HepG2 (cell line): ENCODE data around the gene VAMP2. TPM values are rescaled to one million over a fixed set of nuclear protein-coding genes. Genes with fewer than 3 reads are reported as not detected.

Source experiments
- ARID3A ChIP-seq: IDR thresholded peaks from 2 replicates; pipeline ENCODE4 v1.6.1; 2012; ENCODE audit warnings: low read depth, low read length, improper control_type of control experiment
- HNF1A ChIP-seq, 2 experiments: sonication (generic) in 1 of 2; formaldehyde crosslinking in 1 of 2; IDR thresholded peaks; 2 replicates each; pipeline versions ENCODE4 v1.4.0 to v1.6.1; 2016 to 2020; ENCODE audit warnings: borderline replicate concordance in 1 of 2, low read depth in 1 of 2, mild to moderate bottlenecking in 1 of 2, missing genetic modification reagents in 1 of 2
- ISX ChIP-seq: sonication (generic); formaldehyde crosslinking; conservative IDR thresholded peaks from 2 replicates; pipeline ENCODE4 v1.5.0; 2020; ENCODE audit warnings: missing genetic modification reagents
- LCORL ChIP-seq, 2 experiments: fragments of 450-650 bp in 1 of 2; sonication (generic) in 1 of 2; formaldehyde crosslinking in 1 of 2; IDR thresholded peaks; 2 replicates each; pipeline versions ENCODE4 v1.5.0 to v1.6.1; 2017 to 2020; ENCODE audit warnings: antibody characterized with exemption in 1 of 2, missing genetic modification reagents in 1 of 2
- MYNN ChIP-seq: sonication (generic); formaldehyde crosslinking; IDR thresholded peaks from 2 replicates; pipeline ENCODE4 v1.4.0; 2020; ENCODE audit warnings: mild to moderate bottlenecking, low read depth, missing genetic modification reagents
- NPAS2 ChIP-seq: sonication (generic); formaldehyde crosslinking; IDR thresholded peaks from 2 replicates; pipeline ENCODE4 v1.8.0; 2022; ENCODE audit warnings: mild to moderate bottlenecking, missing genetic modification reagents, borderline replicate concordance
- PCBP2 ChIP-seq: fragments of 200-400 bp; formaldehyde crosslinking; optimal IDR thresholded peaks from 2 replicates; pipeline ENCODE3; 2018; ENCODE audit warnings: low read length, low read depth; ENCODE audit not compliant: poor library complexity, severe bottlenecking
- PLRG1 ChIP-seq: fragments of 450-650 bp; conservative IDR thresholded peaks from 2 replicates; pipeline ENCODE4 v1.6.1; 2016
- POGZ ChIP-seq: sonication (generic); formaldehyde crosslinking; IDR thresholded peaks from 2 replicates; pipeline ENCODE4 v1.4.0; 2020; ENCODE audit warnings: mild to moderate bottlenecking, missing genetic modification reagents
- ZBTB20 ChIP-seq: sonication (generic); formaldehyde crosslinking; IDR thresholded peaks from 2 replicates; pipeline ENCODE4 v1.8.1; 2023; ENCODE audit warnings: missing genetic modification reagents, low read depth, mild to moderate bottlenecking, borderline replicate concordance
- ZBTB7B ChIP-seq: sonication (generic); formaldehyde crosslinking; IDR thresholded peaks from 2 replicates; pipeline ENCODE4 v1.4.0; 2020; ENCODE audit warnings: missing genetic modification reagents
- ZNF264 ChIP-seq: sonication (generic); formaldehyde crosslinking; IDR thresholded peaks from 2 replicates; pipeline ENCODE4 v1.4.0; 2020; ENCODE audit warnings: missing genetic modification reagents
- ZNF350 ChIP-seq: sonication (generic); formaldehyde crosslinking; IDR thresholded peaks from 2 replicates; pipeline ENCODE4 v1.4.0; 2020; ENCODE audit warnings: mild to moderate bottlenecking, low read depth, missing genetic modification reagents, borderline replicate concordance
- ZNF543 ChIP-seq: sonication (generic); formaldehyde crosslinking; IDR thresholded peaks from 2 replicates; pipeline ENCODE4 v1.4.0; 2020; ENCODE audit warnings: mild to moderate bottlenecking, missing genetic modification reagents
- ZNF766 ChIP-seq: sonication (generic); formaldehyde crosslinking; IDR thresholded peaks from 2 replicates; pipeline ENCODE4 v1.5.0; 2020; ENCODE audit warnings: missing genetic modification reagents, borderline replicate concordance
- polyA plus RNA-seq, 8 experiments: library from polyadenylated mRNA; depleted of rRNA in 3 of 8; stranded (reverse) in 7 of 8; unstranded in 1 of 8; fragments of >200 nt; fragmentation: Illumina TruSeq in 4 of 8; extraction: Trizol in 4 of 8; gene quantifications; 2 replicates each; pipeline versions ENCODE4 v1.2.1 to v1.2.3, GENCODE V29; 2011 to 2016; ENCODE audit warnings: low read depth in 4 of 8, missing spikeins in 1 of 8, mixed read lengths in 1 of 8; ENCODE audit not compliant: insufficient read depth in 1 of 8
- total RNA-seq, 5 experiments: library from RNA; depleted of rRNA; stranded (reverse); fragments of >200 nt; fragmentation: Illumina TruSeq; extraction: Trizol; gene quantifications; 2 replicates each; pipeline ENCODE4 v1.2.3, GENCODE V29; 2016; ENCODE audit warnings: low read depth in 1 of 5
- TF ChIP-seq, protein P1 (sequence below): sonication (generic); formaldehyde crosslinking; IDR thresholded peaks from 2 replicates; pipeline ENCODE4 v1.5.0; 2020; ENCODE audit warnings: mild to moderate bottlenecking, missing genetic modification reagents
- TF ChIP-seq, protein P2 (sequence below): sonication (generic); formaldehyde crosslinking; IDR thresholded peaks from 2 replicates; pipeline ENCODE4 v1.5.0; 2020; ENCODE audit warnings: mild to moderate bottlenecking, missing genetic modification reagents, borderline replicate concordance

Gene VAMP2
- total and polyA plus RNA-seq, 2 of the 13 experiments (the other 11 are each of a cell fraction or from before 2014, with no cell fraction given) = 3.9 to 17.2 TPM

- TF ChIP-seq HNF1A (IDR thresholded peaks at IDR 0.05; ENCODE audit: low read depth) = no peak
- TF ChIP-seq HNF1A (CRISPR knock-in tag; IDR thresholded peaks at IDR 0.05; ENCODE audit: borderline replicate concordance) = peak; percentile 31; the same call in 1 of the 2 replicates
- TF ChIP-seq ARID3A = no peak
- TF ChIP-seq ISX (CRISPR knock-in tag) = no peak
- no peak for TF ChIP-seq ZNF543 (CRISPR knock-in tag)
- TF ChIP-seq LCORL (IDR thresholded peaks at IDR 0.05) = no peak
- no peak; the same call in 1 of the 2 replicates for TF ChIP-seq LCORL (CRISPR knock-in tag; IDR thresholded peaks at IDR 0.05)
- no peak for TF ChIP-seq ZNF350
- TF ChIP-seq ZBTB20 (CRISPR knock-in tag) = peak; percentile 15; the same call in 1 of the 2 replicates
- TF ChIP-seq MYNN (CRISPR knock-in tag) = no peak
- peak; percentile 15; the same call in 1 of the 2 replicates for TF ChIP-seq ZBTB7B
- TF ChIP-seq ZNF264 = no peak
- TF ChIP-seq, protein P1, sequence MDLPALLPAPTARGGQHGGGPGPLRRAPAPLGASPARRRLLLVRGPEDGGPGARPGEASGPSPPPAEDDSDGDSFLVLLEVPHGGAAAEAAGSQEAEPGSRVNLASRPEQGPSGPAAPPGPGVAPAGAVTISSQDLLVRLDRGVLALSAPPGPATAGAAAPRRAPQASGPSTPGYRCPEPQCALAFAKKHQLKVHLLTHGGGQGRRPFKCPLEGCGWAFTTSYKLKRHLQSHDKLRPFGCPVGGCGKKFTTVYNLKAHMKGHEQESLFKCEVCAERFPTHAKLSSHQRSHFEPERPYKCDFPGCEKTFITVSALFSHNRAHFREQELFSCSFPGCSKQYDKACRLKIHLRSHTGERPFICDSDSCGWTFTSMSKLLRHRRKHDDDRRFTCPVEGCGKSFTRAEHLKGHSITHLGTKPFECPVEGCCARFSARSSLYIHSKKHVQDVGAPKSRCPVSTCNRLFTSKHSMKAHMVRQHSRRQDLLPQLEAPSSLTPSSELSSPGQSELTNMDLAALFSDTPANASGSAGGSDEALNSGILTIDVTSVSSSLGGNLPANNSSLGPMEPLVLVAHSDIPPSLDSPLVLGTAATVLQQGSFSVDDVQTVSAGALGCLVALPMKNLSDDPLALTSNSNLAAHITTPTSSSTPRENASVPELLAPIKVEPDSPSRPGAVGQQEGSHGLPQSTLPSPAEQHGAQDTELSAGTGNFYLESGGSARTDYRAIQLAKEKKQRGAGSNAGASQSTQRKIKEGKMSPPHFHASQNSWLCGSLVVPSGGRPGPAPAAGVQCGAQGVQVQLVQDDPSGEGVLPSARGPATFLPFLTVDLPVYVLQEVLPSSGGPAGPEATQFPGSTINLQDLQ = 0 out of 2 replicates have a peak, but pooled peaks have one; percentile 29
- no peak for TF ChIP-seq PLRG1
- no peak for TF ChIP-seq NPAS2
- no peak for TF ChIP-seq POGZ (CRISPR knock-in tag)
- TF ChIP-seq PCBP2 = no peak
- TF ChIP-seq, protein P2, sequence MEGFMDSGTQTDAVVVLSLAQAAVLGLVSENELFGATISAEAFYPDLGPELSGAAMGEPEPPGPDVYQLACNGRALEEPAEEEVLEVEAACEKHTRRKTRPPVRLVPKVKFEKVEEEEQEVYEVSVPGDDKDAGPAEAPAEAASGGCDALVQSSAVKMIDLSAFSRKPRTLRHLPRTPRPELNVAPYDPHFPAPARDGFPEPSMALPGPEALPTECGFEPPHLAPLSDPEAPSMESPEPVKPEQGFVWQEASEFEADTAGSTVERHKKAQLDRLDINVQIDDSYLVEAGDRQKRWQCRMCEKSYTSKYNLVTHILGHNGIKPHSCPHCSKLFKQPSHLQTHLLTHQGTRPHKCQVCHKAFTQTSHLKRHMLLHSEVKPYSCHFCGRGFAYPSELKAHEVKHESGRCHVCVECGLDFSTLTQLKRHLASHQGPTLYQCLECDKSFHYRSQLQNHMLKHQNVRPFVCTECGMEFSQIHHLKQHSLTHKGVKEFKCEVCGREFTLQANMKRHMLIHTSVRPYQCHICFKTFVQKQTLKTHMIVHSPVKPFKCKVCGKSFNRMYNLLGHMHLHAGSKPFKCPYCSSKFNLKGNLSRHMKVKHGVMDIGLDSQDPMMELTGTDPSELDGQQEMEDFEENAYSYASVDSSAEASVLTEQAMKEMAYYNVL (CRISPR knock-in tag) = no peak; the same call in 1 of the 2 replicates
- peak; percentile 56; the same call in 1 of the 2 replicates for TF ChIP-seq ZNF766 (CRISPR knock-in tag)
Measured at GRCh38 chr17:8176197-8176940, 13.6 kb upstream of the VAMP2 start, which contains the start of gene TMEM107 (continued).
